Dedifferentiated amniotic fluid mesenchymal stem cell (primary cell): ENCODE data around the gene RNU1-4.
"Not testable (repeated sequence)": the region's sequence is repeated elsewhere in the genome, so short reads cannot be mapped to it uniquely, and the experiment has no call there.

ENCODE experiments used
- DNase-seq: peaks from one replicate; pipeline ENCODE4 v3.0.0-alpha.2; 2016; ENCODE audit errors: extremely low spot score

Gene RNU1-4

DNA sequence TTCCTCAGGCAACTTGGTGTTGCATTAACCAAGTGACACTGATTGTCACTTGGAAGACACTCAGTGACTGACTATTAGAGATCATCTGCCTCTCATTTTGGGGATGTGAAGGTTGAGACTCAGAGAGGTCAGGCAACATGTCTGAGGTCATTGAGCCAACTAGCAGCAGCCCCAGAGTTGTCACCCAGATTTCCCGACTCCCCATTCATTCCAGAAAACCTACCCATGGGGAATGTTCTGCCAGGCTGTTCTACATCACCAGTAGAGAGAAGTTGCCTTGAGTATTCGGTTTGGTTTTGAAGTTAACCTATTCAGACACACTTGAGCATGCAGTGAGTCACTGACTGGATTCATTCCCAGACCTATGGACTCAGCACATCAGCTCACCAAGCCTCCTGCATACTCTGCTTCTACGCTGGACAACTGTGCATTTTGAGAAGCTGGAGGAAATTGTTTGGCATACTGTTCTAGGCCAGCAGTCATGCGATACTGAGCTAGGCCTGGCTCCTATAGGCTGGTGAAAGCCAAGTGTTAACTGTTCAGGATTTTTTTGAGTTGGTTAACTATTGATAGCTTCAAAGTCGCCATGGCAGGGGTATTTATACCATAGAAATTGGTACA, 29.9 kb downstream of the RNU1-4 start:
- DNase-seq = peak; percentile 77

DNA sequence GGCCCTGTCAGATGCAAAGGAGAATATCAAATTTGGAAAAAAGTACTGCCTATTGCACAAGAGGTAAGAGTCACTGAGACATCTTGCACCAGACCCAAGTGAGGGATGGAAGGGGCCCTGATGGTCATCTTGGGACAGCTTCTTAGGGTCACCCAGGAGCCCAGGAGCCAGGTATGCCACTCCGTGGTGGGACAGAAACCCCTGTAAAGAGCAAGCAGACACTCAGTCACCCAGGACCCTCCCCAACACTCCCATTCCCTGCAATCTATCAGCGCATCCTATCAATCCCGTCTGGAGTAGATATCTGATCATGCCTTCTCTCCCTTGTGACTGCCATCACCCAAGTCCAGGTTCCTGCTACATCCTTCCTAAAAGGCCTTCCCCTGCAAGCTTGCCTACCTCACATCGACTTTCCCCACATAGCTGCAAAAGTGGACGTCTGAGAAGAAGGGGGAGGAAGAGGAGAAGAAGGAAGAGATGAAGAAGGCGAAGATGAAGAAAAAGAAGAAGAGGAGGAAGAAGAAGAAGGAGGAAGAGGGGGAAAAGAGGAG, 30.7 kb downstream of the RNU1-4 start:
- DNase-seq = not testable (repeated sequence)

DNA sequence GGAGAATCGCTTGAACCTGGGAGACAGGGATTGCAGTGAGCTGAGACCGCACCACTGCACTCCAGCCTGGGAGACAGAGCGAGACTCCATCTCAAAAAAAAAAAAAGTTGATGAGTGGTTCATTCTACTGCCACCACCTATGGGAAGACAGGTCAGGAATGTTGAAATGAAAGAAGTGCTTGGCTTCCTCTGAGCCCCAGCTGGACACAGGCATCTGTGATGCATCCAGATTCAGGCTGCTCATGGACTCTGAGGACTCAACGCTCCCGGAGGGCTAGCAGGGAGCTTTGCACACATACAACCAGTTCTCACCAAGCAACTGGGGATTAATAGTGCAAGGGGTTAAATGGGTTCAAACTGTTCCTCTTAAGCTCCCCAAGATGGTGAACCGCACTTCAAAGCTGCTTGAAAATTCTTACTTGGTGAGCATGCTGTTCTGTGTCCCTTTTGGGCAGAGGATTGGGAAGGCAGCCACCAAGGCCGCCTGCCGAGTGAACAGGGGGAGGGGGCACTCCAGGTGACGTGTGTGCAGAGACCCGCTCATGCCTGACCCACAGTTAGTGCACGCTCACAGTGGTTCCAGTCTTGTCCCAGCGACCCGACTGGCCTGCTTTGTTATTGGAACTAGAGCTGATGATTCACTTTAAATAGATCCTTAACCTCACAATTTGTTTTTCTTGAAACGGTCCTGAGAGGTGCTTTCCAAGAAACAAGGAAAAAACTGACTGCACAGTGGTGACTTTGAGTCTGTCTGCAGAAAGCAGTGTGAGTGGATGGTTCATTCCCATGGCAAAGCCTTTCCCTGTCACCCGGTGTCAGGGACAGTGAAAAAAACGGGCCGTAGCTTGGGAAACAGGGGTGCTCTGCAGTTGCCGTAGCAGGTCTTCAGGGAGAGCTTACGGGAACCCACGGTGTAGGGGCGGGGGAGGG, 32.2 kb downstream of the RNU1-4 start:
- DNase-seq = not testable (repeated sequence)

DNA sequence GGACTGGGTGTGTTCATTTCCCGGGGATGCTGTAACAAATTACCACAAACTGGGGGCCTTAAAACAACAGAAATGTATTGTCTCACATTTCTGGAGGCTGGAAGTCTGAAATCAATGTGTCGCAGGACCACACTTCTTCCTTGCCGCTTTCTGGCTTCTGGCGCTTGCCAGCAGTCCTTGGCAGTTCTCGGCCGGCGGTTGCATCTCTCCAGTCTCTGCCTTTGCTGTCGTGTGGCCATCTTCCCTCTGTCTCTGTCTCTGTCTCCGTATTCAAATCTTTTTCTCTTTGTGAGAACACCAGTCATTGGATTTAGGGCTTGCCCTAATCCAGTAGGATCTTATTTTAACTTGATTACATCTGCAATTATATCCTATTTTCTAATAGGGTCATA, 32.9 kb downstream of the RNU1-4 start:
- not testable (repeated sequence) for DNase-seq

DNA sequence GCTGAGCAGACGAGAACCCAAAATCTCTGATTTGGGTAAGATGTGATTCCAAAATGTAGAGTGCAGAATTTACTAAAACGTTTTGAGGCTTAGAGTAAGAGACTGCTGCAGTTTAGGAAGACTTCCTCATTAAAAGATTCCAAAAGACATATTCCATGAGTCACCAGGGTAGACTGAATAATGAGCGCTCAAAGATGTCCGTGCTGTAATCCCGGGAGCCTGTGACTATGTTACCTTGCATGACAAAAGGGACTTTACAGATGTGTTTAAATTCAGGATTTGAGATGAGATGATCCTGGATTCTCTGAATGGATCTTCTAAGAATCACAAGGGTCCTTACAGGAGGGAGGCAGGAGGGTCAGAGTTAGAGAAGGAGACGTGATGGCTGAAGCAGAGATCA, 33.4 kb downstream of the RNU1-4 start:
- DNase-seq = not testable (repeated sequence)

DNA sequence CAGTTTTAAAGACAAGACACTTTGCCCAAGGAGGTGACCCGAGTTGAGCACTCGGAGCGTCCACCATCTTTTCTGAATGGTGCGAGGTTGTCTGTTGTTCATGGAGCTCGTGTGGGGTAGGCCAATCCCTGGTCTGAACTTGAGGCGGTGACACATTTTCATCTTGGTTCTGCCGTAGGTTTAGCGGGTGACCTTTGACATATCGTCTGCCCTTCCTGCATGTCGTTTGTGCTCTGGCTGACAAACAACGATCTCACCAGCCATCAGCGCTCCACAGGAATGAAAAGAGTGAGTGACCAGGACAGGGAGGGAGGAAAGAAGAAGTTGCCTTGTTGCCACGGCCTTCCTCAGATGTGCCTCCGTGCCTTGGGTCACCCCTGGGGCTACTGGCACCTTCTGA, 34.5 kb downstream of the RNU1-4 start:
- DNase-seq = not testable (repeated sequence)

DNA sequence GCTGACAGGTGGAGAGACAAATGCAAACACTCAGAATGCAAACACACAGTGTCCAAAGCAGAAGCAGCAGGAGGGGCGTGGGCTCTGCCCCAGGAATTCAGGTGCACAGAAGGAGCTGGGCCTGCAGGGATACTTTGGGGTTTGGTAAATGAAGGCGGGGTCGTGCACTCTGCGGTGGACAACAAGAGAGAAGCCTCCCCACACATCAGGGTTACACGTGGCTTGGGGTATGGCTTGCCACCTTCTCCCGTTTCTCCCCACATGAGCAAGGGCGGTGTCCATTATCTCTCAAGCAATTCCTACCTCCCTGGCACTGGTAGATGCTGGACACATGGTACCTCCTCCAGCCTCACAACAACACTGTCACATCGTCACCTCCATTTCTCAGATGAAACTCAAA, 35.0 kb downstream of the RNU1-4 start:
- DNase-seq = not testable (repeated sequence)

DNA sequence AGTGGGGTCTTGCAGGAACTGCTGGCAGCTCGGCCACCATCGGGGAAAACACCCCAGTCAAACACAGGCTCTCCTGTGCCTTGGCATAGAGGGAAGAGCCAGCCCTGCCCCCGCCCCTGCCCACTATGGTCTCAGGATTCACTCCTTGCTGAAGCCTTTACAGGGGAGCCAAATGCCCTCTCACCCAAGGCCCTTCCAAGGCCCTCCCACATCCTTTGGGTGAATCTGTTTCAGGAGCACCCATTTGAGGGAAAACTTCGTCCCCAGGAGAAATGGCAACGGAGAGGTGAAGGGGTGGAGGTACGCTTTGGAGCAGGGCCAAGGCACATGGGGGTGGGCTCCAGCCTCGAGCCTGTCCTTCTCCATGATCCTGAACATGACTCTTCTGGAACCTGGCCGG, 35.9 kb downstream of the RNU1-4 start:
- DNase-seq = not testable (repeated sequence)

DNA sequence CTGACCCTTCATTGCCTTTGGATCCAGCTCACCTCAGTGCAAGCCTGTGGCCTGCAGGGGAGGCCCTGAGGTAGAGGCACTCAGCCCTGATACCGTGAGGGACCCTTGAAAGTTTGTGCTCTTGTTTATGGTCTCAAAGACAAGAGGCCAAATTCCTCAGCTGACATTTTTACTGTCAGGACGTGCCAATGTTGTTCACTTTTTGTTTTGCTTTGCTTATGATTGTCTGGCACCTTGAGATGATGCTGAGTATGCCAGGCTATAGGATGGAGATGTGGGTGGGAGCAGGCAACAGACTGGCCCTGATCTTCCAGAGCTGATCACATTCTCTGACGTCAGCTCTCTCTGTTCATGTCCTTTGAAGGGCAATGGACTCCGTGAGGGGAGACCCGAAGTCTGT, 36.5 kb downstream of the RNU1-4 start:
- not testable (repeated sequence) for DNase-seq

DNA sequence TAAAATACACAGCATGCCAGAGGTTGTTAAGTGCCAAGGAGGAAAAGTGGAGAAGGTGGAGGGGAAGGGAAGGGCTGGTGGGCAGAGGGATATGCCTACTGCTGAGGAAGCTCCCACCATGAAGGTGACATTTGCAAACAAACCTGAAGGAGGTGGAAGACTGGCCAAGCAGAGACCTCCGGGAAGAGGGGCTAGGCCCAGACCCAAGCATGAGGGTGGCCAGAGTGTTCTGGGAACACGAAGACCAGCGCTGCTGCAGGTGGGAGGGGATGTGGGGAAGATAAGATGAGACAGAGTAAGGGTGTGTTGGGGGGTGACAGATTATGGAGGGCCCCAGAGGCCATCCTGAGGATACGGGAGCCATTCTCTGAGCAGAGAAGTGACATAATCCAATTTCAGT, 37.5 kb downstream of the RNU1-4 start:
- DNase-seq = not testable (repeated sequence)

DNA sequence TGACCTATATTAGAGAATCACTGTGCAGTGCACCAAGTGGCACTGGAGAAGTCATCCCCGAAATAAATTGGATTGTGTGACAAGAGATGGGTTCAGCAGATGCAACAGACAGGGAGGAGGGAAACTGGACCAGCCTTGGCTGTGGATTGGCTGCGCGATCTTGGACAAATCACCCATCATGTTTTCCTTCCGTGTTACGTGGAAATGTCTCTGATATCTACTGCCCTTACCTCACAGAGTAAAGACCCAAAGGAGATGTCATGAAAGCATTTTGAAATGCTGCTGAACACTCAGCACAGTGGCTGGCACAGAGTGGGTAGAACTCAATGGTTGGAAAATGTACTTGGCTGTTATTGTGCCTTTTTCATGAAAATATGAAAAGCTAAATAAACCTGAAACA, 39.2 kb downstream of the RNU1-4 start:
- not testable (repeated sequence) for DNase-seq

DNA sequence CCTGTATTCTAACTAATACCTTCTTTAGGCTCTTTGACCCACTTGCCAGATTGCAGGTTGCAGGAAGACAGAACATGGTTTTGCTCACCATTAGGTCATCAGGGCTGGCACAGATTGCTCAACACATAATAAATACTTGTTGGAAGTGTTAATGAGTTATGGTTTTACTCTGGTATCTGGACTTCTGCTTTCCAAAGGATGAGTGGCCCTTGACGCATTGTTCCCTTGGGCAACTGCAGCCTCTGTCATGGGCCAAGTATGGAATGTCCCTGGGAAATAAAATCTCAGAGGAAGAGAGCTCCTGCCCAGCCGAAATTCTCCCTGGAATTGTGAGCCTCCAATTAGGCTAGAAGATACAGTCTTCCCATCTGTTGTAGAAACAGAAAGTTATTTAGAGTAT, 40.7 kb downstream of the RNU1-4 start:
- not testable (repeated sequence) for DNase-seq

DNA sequence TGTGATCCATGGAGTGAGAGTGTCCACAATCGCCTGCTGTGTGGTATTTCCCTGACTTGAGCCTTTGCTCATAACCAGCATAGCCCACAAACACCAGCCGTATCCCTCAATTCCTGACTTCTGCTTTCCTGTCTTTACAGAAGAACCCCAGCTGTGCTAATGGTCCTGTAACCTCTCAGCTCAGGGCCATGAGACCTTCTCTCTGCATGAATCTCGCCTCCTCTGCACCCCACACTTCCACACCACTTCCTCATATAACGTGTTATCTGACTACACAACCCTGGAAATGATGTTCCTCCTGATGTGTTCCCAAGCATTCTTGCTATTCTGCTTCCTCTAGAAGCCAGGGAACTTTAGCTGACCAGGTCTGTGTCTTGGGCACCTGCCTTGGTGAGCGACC, 41.3 kb downstream of the RNU1-4 start:
- not testable (repeated sequence) for DNase-seq

DNA sequence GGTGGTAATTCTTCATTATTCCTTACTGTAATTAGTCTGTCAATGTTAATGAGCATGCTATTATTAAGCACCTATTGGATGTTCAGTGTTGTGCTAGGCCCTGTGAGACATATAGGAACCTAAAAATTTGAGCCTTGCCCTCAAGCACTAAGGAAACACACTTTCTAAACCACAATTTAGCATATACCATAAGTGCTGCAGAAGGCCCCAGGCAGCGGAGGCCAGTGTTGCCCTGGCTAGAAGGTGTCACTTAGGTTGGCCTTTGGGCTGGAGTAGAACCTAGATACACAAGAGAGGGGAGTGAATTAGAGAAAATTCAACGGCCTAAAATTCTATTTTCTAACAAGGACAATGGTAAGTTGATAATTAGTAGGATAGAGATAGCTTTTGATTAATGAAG, 44.6 kb downstream of the RNU1-4 start:
- DNase-seq = not testable (repeated sequence)

DNA sequence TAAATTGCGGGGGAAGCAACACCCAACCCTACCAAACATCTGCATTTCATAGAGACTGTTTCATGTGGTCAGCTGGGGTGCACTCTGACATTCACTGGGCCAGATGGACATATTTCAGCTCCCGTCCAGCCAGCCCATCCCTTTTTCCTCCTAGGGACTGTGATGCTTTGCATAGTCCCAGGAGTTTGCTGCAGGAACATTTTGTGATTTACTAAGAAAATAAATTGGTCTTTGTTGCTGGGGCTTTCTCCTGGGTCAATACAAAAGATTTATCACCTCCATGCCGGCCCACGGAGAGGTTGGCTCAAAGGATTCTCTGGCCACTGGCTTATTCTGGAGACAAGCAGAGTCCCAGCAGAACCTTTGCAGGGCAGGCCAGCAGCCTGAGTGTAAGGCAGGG, 46.0 kb downstream of the RNU1-4 start:
- DNase-seq = not testable (repeated sequence)

DNA sequence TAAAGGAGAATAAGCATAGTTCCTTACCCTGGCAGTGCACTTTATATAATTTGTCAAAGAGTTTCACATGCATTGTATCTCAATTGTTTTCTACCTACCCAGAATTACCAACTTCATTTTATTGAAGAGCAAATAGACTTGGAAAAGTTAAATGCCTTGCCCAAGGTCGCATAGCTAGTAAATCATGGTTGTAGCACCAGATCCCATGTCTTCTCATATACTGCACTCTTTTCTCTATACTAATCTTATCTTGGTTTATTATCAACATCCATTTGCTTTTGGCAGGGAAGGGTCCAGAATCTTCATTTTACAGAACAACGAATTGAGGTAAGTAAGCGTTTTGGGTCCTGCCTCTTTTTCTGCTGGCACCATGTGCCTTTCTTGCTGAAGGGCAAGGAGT, 46.9 kb downstream of the RNU1-4 start:
- DNase-seq = not testable (repeated sequence)

DNA sequence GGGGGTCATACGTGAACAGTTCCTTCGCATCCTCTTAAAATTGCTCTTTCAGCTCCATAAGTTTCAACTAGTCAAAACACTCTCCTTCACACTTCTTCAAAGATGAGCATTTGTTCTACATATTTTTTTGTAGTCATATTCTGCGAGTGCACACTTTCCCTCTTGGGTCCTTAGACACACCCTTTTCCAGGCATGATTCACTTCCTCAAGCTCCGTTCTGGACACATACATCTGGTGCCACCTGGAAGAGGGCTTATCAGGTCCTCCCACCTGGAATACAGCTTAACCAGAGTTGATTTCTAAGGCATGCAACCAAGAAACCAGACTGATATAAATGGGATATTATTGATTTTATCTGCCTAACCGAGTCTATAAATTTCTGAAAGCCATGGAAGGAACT, 47.4 kb downstream of the RNU1-4 start:
- DNase-seq = not testable (repeated sequence)
